GM12874 (cell line): ENCODE data around the gene TM9SF1.

Source experiments
- TF ChIP-seq, protein P1 (sequence below): IDR thresholded peaks from 2 replicates; pipeline ENCODE4 v1.5.1; 2011; ENCODE audit warnings: low read depth, mild to moderate bottlenecking, control low read depth, low read length, moderate library complexity; ENCODE audit not compliant: insufficient read depth

TM9SF1 gene

DNA sequence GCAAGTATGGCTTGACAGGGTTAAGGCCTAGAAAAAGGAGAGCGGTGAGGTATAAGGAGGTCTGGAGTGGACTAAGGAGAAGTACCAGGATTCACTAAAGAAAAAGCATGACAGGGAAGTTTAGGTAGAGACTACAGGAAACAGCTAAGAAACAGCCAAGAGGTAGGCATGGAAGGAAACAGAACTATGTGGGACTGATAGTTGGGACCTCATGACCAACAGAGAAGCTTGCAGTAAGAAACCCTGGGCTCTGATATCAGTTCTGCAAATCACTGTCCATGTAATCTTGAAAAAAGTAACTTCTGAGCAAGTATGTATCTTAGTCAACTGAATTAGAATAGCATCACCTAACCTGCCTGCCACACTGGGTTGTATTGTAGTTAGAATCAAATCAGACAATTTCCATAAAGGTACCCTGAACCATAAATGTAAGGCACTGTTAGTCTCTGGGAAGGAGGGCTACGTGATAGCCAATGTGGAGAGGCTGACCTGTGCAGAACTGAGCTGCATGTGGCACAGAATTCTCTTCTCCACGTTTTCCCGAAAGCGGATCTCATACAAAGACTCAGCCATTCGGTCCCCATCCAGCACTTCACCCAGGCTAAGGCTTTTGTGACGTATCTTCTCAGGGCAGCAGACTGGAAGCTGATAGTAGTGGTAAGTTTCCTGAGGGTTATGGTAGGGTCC lies 912 bp downstream of the TM9SF1 start:
- TF ChIP-seq, protein P1, sequence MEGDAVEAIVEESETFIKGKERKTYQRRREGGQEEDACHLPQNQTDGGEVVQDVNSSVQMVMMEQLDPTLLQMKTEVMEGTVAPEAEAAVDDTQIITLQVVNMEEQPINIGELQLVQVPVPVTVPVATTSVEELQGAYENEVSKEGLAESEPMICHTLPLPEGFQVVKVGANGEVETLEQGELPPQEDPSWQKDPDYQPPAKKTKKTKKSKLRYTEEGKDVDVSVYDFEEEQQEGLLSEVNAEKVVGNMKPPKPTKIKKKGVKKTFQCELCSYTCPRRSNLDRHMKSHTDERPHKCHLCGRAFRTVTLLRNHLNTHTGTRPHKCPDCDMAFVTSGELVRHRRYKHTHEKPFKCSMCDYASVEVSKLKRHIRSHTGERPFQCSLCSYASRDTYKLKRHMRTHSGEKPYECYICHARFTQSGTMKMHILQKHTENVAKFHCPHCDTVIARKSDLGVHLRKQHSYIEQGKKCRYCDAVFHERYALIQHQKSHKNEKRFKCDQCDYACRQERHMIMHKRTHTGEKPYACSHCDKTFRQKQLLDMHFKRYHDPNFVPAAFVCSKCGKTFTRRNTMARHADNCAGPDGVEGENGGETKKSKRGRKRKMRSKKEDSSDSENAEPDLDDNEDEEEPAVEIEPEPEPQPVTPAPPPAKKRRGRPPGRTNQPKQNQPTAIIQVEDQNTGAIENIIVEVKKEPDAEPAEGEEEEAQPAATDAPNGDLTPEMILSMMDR: no peak

- TF ChIP-seq, protein P1: no peak
These were observed 2.3 kb downstream of the TM9SF1 start for GRCh38 chr14:24192933-24193332.

DNA sequence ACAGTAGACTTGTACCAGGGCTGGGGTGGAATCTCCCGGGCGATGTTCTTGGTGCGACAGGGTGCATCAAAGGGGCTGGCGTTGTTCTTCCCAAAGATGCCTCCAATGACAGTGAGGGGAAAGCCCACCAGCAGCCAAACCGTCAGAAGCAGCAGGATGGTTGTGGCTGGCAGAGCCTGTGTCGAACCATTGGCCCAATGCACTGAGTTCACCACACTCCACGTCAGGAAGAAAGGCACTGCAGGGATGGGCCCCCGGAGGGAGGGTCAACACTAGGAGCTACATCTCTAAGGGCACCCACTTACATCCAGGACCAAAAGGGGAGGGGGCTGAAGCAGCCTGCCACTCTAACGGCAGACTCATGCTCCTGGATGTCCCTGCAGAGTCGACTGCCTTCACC lies 4.8 kb downstream of the TM9SF1 start:
- TF ChIP-seq, protein P1: no peak

- TF ChIP-seq, protein P1: no peak
These were observed 5.8 kb downstream of the TM9SF1 start for GRCh38 chr14:24189460-24189859.

GRCh38 chr14:24189059-24189375 lies 6.2 kb downstream of the TM9SF1 start:
- TF ChIP-seq, protein P1: no peak

DNA sequence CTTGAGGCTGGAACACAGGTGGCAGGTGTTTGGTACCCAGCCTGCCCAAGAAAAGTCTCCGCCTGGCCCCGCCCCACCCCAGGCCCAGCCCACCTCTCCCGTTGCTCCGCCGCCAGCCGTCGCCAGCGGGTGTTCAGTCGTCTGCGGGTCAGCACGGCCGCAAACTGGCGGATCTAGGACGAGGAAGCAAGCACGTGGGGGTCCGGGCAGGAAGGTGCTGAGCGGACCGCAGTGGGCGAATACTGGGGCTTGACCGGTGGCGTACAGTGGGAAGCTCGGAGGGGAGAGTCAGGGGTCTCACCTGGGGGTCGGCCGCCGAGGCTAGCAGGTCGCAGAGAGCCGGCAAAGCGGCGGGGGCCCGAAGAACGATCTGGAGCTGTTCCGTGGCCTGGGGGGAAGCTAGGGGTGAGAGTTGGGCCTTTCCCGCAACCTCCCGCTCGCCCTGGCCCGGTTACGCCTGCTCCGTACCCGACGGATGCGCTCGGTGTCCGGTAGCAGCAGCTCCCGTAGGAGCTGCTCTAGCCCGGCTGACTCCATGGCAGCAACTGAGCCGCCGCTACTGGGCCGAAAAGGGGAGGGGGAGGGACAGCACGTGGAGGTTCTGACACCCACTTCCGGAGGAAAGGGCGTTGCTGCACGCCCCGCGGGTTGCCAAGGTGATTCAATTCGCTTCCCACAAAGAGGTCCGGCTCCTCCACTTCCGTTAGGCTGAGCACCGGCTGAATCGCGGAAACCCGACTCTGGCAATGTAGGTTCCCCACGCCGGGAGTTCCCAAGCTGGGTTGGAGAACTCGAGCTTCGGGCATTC lies 6.8 kb downstream of the TM9SF1 start, which contains the start of gene IPO4:
TSS of gene IPO4 (minus strand) at position 566 of the 808 bp plus-strand sequence. CDS start at position 537, 29 bp downstream.
- TF ChIP-seq, protein P1: no peak

- TF ChIP-seq, protein P1: no peak
These were observed 7.7 kb downstream of the TM9SF1 start for GRCh38 chr14:24187539-24187915.
